Omental fat pad (tissue), 4 donors: ENCODE results near the gene OXTR. TPM values are rescaled to one million over a fixed set of nuclear protein-coding genes. Genes with fewer than 3 reads are reported as not detected.

Experiments
- ATAC-seq: fragments of 150-250 bp; one replicate; pipeline ENCODE4 v1.9.1; 2016; ENCODE audit warnings: mild to moderate bottlenecking, moderate library complexity; ENCODE audit not compliant: low FRiP score
- DNase-seq: peaks from one replicate; pipeline ENCODE4 v3.0.0-alpha.2; 2019; ENCODE audit warnings: low spot score
- CTCF ChIP-seq, 3 donors: fragments of 450-650 bp; IDR thresholded peaks; one replicate each; pipeline ENCODE4 v1.5.1; 2016 to 2017; ENCODE audit warnings: antibody characterized with exemption in 3 of 3, mild to moderate bottlenecking in 3 of 3, moderate library complexity in 2 of 3
- total RNA-seq, 4 donors: library from RNA; depleted of rRNA; stranded (reverse); fragments of >200 nt; gene quantifications; one replicate each; pipeline ENCODE4 v1.1.0, GENCODE V29; 2016

OXTR gene
- total RNA-seq, 4 donors from 2014 or later, result 0.13 to 2.4 (median 0.83) TPM

- ATAC-seq (no peak), DNase-seq (no peak)
- TF ChIP-seq CTCF (IDR thresholded peaks at IDR 0.05), result no peak
These were observed 887 bp downstream of the OXTR start for GRCh38 chr3:8768364-8769087.

- TF ChIP-seq CTCF (IDR thresholded peaks at IDR 0.05), result no peak
- no peak for ATAC-seq
- DNase-seq, result no peak
These were observed 1.6 kb downstream of the OXTR start for GRCh38 chr3:8767667-8768363.

- no peak for TF ChIP-seq CTCF (IDR thresholded peaks at IDR 0.05)
- ATAC-seq (no peak), DNase-seq (no peak)
These were observed 2.2 kb downstream of the OXTR start for GRCh38 chr3:8767256-8767666.

- ATAC-seq (no peak), DNase-seq (no peak)
- no peak for TF ChIP-seq CTCF (IDR thresholded peaks at IDR 0.05)
These were observed 3.3 kb downstream of the OXTR start for GRCh38 chr3:8766148-8766547.

- ATAC-seq (no peak), DNase-seq (no peak)
- no peak for TF ChIP-seq CTCF (IDR thresholded peaks at IDR 0.05)
These were observed 3.9 kb downstream of the OXTR start for GRCh38 chr3:8765528-8765927.

- no peak for DNase-seq
- no peak for ATAC-seq
- no peak for TF ChIP-seq CTCF (IDR thresholded peaks at IDR 0.05)
These were observed 4.9 kb downstream of the OXTR start for GRCh38 chr3:8764528-8764927.
